ENCODE results near the gene DNMT1. TPM values are rescaled to one million over a fixed set of nuclear protein-coding genes. Genes with fewer than 3 reads are reported as not detected.

The DNMT1 gene
- total RNA-seq, 1 experiment from 2014 or later: 168 TPM

GRCh38 chr19:10226376-10227025, 31.7 kb upstream of the DNMT1 start:
- in situ Hi-C loops (cut with HindIII; ENCODE audit: low pct_unique_long_range_greater_than_20kb, low sequenced_read_pairs) (no loop called here), intact Hi-C loops (cut with micrococcal nuclease; ENCODE audit: unreplicated experiment) (no loop called here)
- DNase-seq (ENCODE audit: low read depth, low spot score): no peak
- Histone ChIP-seq H3K9me3 (ENCODE audit: control insufficient read depth, insufficient read depth, low read depth, low read length) (no peaks in the 10 kb centered on the region), H3K4me1 (ENCODE audit: control insufficient read depth, insufficient read depth, low read length) (no peaks in the 10 kb centered on the region), H3K27ac (ENCODE audit: low read length) (no peak overlapping the region), H3K4me3 (ENCODE audit: low read depth in 2 of 2, low read length in 2 of 2) (no peak overlapping the region), H3K27me3 (ENCODE audit: control insufficient read depth, insufficient read depth, low read length) (no peaks in the 10 kb centered on the region), H3K36me3 (ENCODE audit: control insufficient read depth, insufficient read depth, low read length) (no peaks in the 10 kb centered on the region)
- TF ChIP-seq POLR2AphosphoS5 (IDR thresholded peaks at IDR 0.05; ENCODE audit: low read depth, low read length): no peak
- no peak for TF ChIP-seq REST (IDR thresholded peaks at IDR 0.05; ENCODE audit: insufficient read depth in 1 of 2, low read depth in 2 of 2, low read length in 1 of 2)
- TF ChIP-seq CTCF (IDR thresholded peaks at IDR 0.05): no peak
- TF ChIP-seq SIN3A (IDR thresholded peaks at IDR 0.05; ENCODE audit: borderline replicate concordance, insufficient read depth, low read depth, low read length): no peak
- CTCF ChIA-PET: interaction anchor here (0.5 to 0.6 kb wide), 2 partner anchors 15 to 52 kb away, joined by 4 to 5 read pairs; no protein-coding TSS in a partner anchor
- no TSS peak for BruUV-seq (replicated peaks)
- no peak for ATAC-seq
- POLR2A ChIA-PET: no interaction called here

GRCh38 chr19:10226021-10226375, 31.2 kb upstream of the DNMT1 start:
- ChIA-PET POLR2A (no interaction called here), CTCF (interaction anchor here (0.5 kb wide), 1 partner anchor 14 kb away, joined by 4 read pairs; no protein-coding TSS in a partner anchor)
- H3K4me3 ChIP-seq (ENCODE audit: low read depth in 2 of 2, low read length in 2 of 2): no peak overlapping the region
- DNase-seq (ENCODE audit: low read depth, low spot score) (no peak), ATAC-seq (no peak)
- no peaks in the 10 kb centered on the region for H3K9me3 ChIP-seq (ENCODE audit: control insufficient read depth, insufficient read depth, low read depth, low read length)
- H3K36me3 ChIP-seq (ENCODE audit: control insufficient read depth, insufficient read depth, low read length): no peaks in the 10 kb centered on the region
- TF ChIP-seq SIN3A (IDR thresholded peaks at IDR 0.05; ENCODE audit: borderline replicate concordance, insufficient read depth, low read depth, low read length) (no peak), CTCF (IDR thresholded peaks at IDR 0.05) (no peak), POLR2AphosphoS5 (IDR thresholded peaks at IDR 0.05; ENCODE audit: low read depth, low read length) (no peak), TCF7L2 (IDR thresholded peaks at IDR 0.05; ENCODE audit: low read depth, low read length) (no peak), REST (IDR thresholded peaks at IDR 0.05; ENCODE audit: insufficient read depth in 1 of 2, low read depth in 2 of 2, low read length in 1 of 2) (no peak)
- H3K4me1 ChIP-seq (ENCODE audit: control insufficient read depth, insufficient read depth, low read length): no peaks in the 10 kb centered on the region
- no peak overlapping the region for H3K27ac ChIP-seq (ENCODE audit: low read length)
- intact Hi-C loops (cut with micrococcal nuclease; ENCODE audit: unreplicated experiment) (no loop called here), in situ Hi-C loops (cut with HindIII; ENCODE audit: low pct_unique_long_range_greater_than_20kb, low sequenced_read_pairs) (no loop called here)
- BruUV-seq (replicated peaks): no TSS peak
- H3K27me3 ChIP-seq (ENCODE audit: control insufficient read depth, insufficient read depth, low read length): no peaks in the 10 kb centered on the region
